ENCODE measurements around the gene TLR5.
A peak's percentile ranks its signal among the peaks of the same experiment; 100 is the strongest.

Gene TLR5

DNA sequence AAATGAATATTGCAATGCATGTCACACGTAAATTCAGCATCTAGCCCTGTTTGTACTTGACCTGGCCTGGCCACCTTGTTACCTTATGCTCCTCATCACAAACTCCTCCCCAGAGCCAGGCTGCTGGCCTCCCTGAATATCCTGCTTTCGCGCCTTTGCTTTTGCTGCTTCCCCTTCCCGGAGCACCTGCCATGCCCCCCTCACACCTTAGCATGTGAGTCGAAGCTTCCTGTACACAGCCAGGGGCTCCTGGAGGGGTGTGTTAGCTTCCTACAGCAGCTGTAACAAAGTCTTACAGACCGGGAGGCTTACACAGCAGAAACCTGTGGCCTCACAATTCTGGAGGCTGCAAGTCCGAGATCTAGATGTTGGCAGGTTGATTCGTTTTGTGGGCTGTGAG, 60.1 kb downstream of the TLR5 start:
- no peak overlapping the region for H3K4me3 ChIP-seq (ENCODE audit: low read depth, low read length)
- no peak for TF ChIP-seq CTCF (conservative IDR thresholded peaks at IDR 0.05; ENCODE audit: low read depth, low read length)
- no peak for DNase-seq (ENCODE audit: low read depth)

- peak; percentile 89 for TF ChIP-seq CTCF (conservative IDR thresholded peaks at IDR 0.05; ENCODE audit: low read depth, low read length)
- DNase-seq (ENCODE audit: low read depth) = peak; percentile 87
- peak overlapping the region; percentile 41 for H3K4me3 ChIP-seq (ENCODE audit: low read depth, low read length)
Measured at GRCh38 chr1:223081181-223081994, 61.7 kb downstream of the TLR5 start.

GRCh38 chr1:223079498-223079897, 63.5 kb downstream of the TLR5 start:
- no peak for TF ChIP-seq CTCF (conservative IDR thresholded peaks at IDR 0.05; ENCODE audit: low read depth, low read length)
- H3K4me3 ChIP-seq (ENCODE audit: low read depth, low read length) = no peak overlapping the region
- no peak for DNase-seq (ENCODE audit: low read depth)

DNA sequence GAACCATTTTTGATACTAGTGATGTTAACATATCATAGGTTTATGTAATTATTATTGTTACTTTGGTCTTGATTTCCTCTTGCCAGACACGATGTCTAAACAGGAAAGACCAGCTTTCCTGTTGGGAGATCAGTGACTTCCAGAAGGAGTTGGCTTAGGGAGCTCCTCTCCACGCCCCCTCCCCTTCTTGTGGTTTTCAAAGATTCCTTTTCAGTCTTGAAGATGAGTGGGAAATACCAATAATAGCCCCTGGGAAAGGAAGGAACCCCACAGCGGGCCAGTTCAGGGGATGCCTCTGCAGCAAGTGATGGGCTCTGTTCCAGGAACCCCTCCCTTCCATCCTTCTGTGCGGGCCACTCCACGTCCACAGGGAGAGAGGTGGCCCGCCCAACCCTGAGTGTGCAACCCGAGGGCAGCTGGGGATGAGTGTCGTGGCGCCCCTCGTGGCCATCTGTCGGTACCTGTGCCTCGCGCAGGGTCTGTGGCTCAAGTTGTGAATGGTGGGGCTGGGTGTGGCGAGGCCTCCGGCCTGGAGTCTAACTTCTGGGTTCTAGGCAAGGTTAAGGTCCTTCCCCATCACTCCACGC, 65.7 kb downstream of the TLR5 start:
- no peak for DNase-seq (ENCODE audit: low read depth)
- no peak for TF ChIP-seq CTCF (conservative IDR thresholded peaks at IDR 0.05; ENCODE audit: low read depth, low read length)
- no peak overlapping the region for H3K4me3 ChIP-seq (ENCODE audit: low read depth, low read length)

- DNase-seq (ENCODE audit: low read depth) = no peak
- no peak for TF ChIP-seq CTCF (conservative IDR thresholded peaks at IDR 0.05; ENCODE audit: low read depth, low read length)
Measured at GRCh38 chr1:223076362-223076761, 66.7 kb downstream of the TLR5 start.

DNA sequence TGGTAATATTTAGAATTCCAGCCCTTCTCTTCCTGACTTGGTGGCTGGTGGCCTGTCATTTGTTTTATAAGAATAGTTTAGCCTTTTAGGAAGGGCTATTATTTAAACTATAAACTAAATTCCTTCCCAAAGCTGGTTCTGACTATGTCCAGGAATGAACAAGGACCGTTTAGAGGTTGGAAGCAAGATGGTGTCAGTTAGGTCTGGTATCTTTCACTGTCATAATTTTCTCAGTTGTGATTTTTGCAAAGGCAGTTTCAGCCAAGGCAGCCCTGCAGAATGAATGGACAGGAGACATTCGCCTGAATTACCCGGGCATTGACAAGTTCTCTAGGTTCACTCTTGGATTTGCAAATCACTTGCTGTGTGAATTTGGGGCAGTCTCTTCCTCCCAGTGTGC, 67.2 kb downstream of the TLR5 start:
- TF ChIP-seq CTCF (conservative IDR thresholded peaks at IDR 0.05; ENCODE audit: low read depth, low read length) = no peak
- H3K4me3 ChIP-seq (ENCODE audit: low read depth, low read length) = no peak overlapping the region
- no peak for DNase-seq (ENCODE audit: low read depth)

More at GRCh38 chr1:223076362-223076761, 66.7 kb downstream of the TLR5 start:
- no peak overlapping the region for H3K4me3 ChIP-seq (ENCODE audit: low read depth, low read length)

All from choroid plexus epithelial cell (primary cell).